TTC549 (cell line): Measurements from ENCODE around the gene CPNE1.

Experiments used
- FAIRE-seq: peaks from 2 replicates; lab custom pipeline; 2012; peaks lifted over from hg19 to GRCh38; lab: Jason Lieb, UNC

The CPNE1 gene

DNA sequence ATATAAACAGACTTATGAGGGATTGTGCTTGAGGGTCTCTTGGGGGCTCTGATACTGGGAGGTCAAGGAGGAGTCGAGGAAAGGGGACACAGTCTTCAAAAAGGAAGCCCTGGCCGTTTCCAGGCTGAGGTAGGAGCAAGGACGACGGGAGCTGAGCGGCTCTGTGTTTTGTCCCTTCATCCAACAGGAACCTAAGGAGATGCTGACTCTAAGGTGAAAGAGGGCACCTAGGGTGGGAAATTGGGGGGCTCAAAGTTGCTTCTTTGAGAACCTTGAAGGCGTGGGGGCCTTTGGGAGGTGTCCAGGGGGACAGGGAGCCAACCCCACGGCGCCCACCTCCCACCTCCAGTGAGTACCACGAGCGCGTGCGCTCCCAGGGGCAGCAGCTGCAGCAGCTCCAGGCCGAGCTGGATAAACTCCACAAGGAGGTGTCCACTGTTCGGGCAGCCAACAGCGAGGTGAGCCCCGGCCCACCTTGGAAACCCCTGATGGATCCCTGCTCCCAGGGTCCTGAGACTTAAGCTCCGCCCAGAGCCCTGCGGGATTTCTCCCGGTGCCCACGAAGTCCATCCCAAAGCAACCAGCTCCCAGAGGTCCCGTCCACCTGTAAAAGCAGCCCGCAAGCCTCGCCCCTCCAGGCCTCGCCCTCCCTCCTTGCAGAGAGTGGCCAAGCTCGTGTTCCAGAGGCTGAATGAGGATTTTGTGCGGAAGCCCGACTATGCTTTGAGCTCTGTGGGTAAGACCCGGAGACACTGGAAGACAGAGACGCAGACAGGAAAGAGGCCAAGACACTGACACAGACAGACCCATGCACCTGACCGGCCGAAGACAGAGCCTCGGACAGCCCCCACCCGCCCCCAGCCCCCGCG is 46.2 kb downstream of the CPNE1 start:
- no peak for FAIRE-seq

DNA sequence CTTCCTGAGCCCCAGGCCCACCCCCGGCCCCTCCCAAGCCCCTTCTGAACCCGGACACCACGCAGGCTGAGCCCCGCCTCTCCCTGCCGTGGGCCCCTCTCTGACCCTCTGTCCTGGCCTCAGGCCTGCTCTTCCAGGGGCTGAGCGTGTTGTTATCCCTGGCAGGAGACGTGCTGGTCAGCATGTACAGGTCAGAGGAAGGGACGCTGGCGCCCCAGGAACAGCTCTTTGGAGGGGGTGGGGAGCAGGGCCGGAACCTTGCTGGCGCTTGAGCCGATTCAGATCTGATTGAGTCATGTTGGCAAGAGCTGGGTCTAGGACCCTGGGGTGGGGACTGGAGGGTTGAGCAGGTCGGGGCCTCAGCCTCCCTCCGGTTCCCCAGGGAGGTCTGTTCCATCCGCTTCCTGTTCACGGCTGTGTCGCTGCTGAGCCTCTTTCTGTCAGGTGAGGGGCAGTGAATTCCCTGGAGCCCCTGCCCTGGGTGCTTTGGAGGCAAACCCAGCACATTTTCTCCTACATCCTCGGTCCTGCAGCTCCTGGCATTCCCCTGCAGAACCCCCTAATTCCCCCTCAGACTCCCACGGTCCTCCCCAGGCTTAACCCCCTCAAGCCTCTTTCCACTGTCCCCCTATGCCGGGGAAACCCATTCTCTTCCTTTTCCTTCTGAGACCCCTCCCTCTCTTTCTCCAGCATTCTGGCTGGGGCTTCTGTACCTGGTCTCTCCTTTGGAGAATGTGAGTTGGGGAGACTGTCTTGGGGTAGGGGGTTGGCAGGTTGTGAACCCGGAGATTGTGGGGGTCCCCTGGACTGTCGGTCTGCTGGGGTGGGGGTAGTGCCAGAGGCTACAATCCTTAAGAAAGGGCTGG is 47.1 kb downstream of the CPNE1 start:
- FAIRE-seq, result no peak

- FAIRE-seq, result peak; percentile 75
Measured at GRCh38 chr20:35616465-35617396, 48.0 kb downstream of the CPNE1 start.

DNA sequence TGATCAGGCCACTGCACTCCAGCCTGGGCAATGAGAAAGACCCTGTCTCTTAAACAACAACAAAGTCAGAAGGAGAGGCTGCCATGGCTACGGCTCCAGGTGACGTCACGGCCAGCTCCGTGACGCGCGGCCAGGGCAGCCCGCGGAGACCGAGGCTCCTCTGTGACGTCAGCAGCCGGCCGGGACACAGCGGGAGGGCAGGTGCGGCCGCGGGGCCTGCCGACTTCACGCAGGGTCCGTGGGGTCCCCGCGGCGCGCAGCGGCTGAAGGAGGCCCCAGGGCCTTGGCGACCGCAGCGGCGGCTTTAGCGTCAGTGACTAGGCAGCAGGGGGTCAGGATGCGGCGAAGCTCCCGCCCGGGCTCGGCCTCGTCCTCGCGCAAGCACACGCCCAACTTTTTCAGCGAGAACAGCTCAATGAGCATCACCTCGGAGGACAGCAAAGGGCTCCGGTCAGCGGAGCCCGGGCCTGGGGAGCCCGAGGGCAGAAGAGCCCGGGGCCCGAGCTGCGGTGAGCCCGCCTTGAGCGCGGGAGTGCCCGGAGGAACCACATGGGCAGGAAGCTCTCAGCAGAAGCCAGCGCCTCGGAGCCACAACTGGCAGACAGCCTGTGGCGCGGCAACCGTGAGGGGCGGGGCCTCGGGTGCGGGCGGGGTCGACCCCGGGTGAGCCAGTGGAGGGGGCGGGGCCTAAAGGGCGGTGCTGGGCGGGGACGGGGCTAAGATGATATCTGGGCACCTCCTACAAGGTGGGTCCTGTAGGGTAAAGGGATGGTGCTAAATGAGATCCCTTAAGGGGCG is 48.8 kb downstream of the CPNE1 start, which contains the start of gene SPAG4:
Gene SPAG4, plus strand, starts transcription at position 163 of the 798 bp plus-strand sequence. Its CDS starts 175 bp downstream, at position 338.
- no peak for FAIRE-seq

DNA sequence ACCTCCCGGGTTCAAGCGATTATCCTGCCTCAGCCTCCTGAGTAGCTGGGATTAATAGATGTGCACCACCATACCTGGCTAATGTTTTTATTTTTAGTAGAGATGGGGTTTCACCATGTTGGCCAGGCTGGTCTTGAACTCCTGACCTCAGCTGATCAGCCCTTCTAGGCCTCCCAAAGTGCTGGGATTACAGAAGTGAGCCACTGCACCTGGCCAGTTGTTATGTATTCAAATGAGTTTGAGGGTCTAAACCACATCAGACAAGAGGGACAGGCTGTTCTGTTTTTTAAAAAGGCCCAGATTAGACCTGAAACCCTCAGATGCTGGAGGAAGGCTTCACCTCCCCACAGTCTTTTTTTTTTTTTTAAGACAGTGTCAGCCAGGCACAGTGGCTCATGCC is 53.2 kb downstream of the CPNE1 start:
- no peak for FAIRE-seq

- FAIRE-seq, result no peak
Measured at GRCh38 chr20:35610833-35611427, 53.8 kb downstream of the CPNE1 start.

GRCh38 chr20:35607003-35607735 is 57.5 kb downstream of the CPNE1 start:
- FAIRE-seq, result no peak

DNA sequence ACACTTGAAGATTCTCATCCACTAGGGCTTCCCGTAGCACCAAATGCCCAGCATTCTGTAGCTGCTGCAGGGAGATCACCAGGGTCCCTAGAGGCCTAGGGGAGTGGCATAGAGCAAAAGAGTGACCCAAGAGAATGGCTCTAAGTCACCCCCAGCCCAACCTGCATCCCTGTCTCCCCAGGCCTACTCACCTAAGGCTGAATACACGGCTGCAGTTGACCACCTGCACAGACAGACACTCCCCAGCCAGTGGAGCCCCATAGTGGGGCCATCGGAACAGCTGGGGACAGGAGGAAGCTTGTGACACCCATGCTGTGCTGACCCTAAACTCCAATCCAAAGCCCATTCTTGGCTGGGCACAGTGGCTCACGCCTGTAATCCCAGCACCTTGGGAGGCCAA is 58.6 kb downstream of the CPNE1 start:
- FAIRE-seq, result no peak

GRCh38 chr20:35604449-35604747 is 60.3 kb downstream of the CPNE1 start:
- no peak for FAIRE-seq

- FAIRE-seq, result no peak
Measured at GRCh38 chr20:35603695-35604448, 60.8 kb downstream of the CPNE1 start.

DNA sequence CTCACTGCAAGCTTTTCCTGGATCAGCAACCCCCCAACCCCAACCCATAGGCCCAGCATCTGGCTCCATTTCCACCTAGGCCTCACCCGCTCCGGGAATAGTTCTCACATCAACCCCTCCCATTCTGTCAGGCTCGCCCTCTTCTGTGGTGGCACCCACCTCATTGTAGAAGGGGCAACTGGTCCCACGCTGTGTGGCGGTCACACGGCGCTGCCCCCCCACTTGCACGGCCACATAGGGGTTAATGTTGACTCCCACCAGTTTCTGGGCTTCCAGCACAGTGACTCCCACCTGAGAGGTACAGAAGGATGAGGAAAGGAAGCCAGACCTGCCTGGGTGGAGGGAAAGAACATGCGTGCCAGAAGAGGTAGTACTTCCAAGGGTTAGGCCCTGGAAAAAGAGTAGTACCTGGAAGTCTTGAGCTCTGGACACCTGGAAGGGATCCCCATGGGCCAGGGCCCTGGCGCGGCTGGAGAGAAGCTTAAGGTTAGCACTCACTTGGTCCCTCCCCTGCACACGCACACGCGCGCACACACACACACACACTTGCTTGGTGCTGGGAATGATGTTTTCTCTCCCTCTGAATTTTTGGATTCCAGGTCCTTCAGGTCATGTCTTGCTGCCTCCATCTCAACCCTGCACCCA is 61.7 kb downstream of the CPNE1 start:
- no peak for FAIRE-seq

- no peak for FAIRE-seq
Measured at GRCh38 chr20:35601990-35602389, 62.7 kb downstream of the CPNE1 start.

DNA sequence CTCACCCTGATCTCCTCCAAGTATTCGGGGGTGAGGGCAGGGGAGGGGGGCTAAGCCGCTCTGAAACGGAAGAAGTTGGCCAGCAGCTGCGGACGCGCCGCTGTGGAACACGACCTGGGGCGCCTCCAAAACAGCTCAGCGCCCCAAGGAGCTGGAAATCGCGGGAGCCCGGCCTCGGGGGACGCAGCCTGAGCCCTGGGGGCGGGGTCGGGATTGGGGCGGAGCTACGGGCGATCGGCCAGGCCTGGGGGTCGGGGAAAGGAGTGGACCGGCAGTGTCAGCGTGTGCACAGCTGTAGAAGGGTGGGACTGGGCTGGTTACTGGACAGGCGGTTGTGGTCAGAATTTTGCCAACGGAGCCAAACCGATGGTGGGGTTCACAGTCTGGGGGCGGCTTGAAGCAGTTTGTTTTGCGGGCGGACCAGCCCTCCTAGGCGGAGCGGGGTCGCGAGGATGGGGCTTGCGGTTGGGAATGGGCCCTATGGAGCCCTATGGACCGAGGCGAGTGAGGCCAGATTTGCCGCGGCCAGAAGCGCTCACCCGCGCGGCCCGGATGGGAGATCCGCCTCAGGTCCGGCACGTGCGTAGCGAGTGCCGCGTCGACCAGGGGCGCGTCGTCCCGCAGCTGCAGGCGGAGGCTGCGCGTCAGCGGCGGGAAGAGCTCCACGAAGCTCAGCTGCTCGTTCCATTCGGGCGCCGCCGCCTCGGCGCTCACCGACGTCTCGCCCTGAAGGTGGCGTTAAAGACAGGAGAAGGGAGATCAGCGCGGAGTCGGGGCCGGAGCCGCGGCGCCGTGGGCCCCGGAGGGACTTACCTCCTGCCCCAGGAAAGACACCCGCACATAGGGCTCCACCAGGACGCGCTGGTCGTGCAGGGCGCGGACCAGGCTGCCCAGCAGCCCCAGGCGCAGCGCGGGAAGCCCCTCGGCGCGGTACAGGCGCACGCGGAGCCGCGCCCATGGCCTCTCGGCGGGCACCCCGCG is 63.4 kb downstream of the CPNE1 start:
- no peak for FAIRE-seq

GRCh38 chr20:35600176-35600992 is 64.3 kb downstream of the CPNE1 start:
- no peak for FAIRE-seq

- FAIRE-seq, result no peak
Measured at GRCh38 chr20:35599776-35600120, 65.0 kb downstream of the CPNE1 start.

GRCh38 chr20:35598899-35599775 is 65.6 kb downstream of the CPNE1 start:
- no peak for FAIRE-seq
